ENCODE data around the gene GRB10. TPM values are rescaled to one million over a fixed set of nuclear protein-coding genes. Genes with fewer than 3 reads are reported as not detected.
"Not testable (repeated sequence)": the region's sequence is repeated elsewhere in the genome, so short reads cannot be mapped to it uniquely, and the experiment has no call there.

Gene GRB10
- total RNA-seq, 1 donor from 2014 or later, result 58.3 TPM

DNA sequence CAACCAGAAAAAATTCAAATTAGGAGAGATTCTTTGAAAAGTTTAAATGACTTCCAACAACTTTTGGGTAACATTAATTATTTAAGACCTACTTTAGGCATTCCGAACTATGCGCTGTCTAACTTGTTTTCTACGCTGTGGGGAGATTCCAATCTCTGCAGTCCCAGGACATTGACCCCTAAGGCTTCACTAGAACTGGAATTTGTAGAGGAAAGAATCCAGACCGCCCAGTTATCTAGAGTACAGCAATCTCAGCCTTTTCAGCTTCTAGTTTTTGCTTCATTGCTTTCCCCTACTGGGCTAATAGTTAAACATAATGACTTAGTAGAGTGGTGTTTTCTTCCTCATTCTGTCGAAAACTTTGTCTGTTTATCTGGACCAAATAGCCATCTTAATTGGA is 202.6 kb downstream of the GRB10 start:
- DNase-seq, result no peak

DNA sequence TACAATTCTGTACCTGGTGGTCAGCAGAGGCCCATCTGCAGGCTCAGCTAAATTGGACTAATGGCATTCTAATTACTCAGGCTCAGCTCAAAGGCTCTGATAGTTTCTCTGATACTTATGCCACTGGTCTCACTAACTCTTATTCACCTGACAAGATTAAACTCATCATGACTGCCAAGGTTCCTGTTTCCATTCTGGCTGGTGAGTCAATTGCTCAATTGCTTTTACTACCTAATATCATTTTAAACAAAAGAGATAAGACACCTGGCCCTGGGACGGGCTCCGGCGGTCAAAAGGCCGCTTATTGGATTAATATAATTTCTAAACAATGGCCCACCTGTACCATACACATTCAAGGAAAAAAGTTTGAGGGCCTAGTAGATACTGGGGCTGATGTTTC is 204.6 kb downstream of the GRB10 start:
- DNase-seq, result not testable (repeated sequence)

DNA sequence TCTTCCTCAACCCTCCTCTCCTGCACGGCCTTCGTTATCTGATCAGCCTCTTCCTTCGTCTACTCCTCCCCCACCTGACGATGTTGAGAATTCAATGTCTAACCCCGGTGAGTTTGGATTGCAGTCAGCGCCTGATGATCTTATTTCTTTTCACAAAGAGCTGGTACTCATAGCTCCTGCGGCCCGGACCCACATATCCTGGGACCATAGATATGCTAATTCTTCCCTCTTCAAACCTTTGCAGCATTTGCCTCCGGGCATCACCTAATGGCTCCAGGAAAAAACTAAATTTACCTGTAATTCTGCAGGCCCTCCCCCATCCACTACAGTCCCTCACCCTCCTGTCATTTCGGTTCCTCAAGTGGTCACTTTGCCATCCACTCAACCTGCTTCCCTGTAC is 205.1 kb downstream of the GRB10 start:
- no peak for DNase-seq

- not testable (repeated sequence) for DNase-seq
Measured at GRCh38 chr7:50576388-50576787, 206.3 kb downstream of the GRB10 start.

- DNase-seq, result no peak
Measured at GRCh38 chr7:50567715-50568261, 214.9 kb downstream of the GRB10 start.

- no peak for DNase-seq
Measured at GRCh38 chr7:50565977-50566376, 216.7 kb downstream of the GRB10 start.

GRCh38 chr7:50565559-50565916 is 217.2 kb downstream of the GRB10 start:
- DNase-seq, result no peak

GRCh38 chr7:50564640-50565558 is 217.8 kb downstream of the GRB10 start, which contains the start of gene DDC:
DDC (minus strand) TSS chr7:50565405; CDS start chr7:50544085, 21,320 bp downstream.
- no peak for DNase-seq

GRCh38 chr7:50564171-50564570 is 218.5 kb downstream of the GRB10 start:
- DNase-seq, result no peak

GRCh38 chr7:50562136-50562535 is 220.6 kb downstream of the GRB10 start:
- no peak for DNase-seq

DNA sequence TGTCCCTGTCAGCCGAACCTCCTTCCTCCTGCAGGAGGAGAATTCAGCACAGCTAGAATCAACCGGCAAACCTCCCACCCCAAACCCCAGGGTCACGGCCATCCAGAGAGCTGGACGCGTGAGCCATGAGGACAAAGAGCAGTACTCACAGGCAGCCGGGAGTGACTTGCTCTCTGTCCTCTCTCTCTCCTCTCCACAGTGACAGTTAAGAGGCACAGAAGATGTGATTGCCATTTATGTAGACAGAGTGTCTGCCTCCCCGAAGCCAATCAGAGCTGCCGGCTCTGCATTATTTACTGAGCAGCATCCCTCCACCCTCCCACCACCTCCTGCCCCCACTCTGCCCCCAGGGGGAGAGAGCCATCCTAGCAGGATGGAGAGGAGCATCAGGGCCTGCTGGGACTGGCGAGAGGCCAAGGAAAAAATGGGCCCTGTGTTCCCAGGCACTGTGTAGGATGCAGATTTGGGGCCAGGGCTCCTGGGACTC is 221.8 kb downstream of the GRB10 start:
- DNase-seq, result no peak

DNA sequence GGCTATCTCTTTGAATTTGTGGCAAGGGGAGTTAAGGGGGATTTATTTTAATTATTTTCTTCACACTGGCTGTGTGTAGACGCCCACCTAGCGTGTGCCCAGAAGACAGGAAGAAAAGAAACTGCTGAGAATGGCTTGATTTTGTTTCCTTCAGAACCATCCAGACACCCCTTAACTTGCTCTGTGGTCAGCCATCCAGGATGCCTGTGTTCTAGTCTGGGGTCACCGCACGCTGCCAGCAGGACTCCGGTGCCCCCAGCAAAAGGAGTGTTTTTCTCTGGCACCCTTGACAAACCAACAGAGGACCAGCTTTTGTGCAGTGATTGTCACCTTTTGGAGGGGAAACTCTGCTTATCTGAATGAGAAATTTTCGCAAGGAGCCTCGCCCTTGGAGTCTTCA is 222.8 kb downstream of the GRB10 start:
- DNase-seq, result no peak

GRCh38 chr7:50558294-50559053 is 224.2 kb downstream of the GRB10 start:
- DNase-seq, result no peak

- DNase-seq, result no peak
Measured at GRCh38 chr7:50557099-50557498, 225.6 kb downstream of the GRB10 start.

GRCh38 chr7:50556247-50556991 is 226.3 kb downstream of the GRB10 start:
- no peak for DNase-seq

- DNase-seq, result no peak
Measured at GRCh38 chr7:50555594-50556140, 227.0 kb downstream of the GRB10 start.

GRCh38 chr7:50554431-50555322 is 228.0 kb downstream of the GRB10 start:
- DNase-seq, result no peak

DNA sequence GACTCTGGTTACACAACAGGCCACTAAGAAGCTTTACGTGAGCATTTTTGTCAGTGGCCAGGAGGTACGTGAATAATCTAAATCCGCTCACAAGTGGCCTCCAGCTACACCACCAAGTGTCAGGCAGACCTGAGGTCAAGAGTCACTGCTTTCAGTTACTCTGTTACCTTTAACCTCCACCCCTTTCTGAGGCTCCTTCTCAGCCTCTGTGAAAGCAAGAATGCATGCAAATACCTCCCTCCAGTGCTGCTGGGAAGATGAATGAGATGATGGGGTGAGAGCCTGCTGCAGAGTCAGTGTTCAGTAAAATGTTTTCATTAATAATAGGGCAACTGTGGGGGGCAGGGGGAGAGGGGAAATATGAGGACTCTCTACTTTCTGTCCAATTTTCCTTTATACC is 228.7 kb downstream of the GRB10 start:
- no peak for DNase-seq

- no peak for DNase-seq
Measured at GRCh38 chr7:50552921-50553320, 229.8 kb downstream of the GRB10 start.

DNA sequence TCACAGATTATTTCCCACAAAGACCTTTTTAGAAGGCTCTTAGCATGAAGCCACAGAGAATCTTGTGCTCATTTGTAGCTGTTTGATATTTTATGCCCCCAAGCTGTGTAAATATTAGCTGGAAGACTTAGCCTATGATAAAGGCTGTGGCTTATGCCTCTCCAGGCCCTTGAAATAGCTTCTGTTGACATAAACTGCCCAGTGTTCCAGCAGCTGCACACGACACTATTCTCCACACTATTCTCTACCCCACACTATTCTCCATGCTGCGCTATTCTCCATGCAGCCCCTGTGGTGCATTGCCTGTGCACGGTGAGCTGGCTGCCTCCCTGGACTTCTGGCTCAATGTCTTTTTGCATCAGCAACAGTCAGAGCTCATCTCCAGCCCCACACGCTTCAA is 230.6 kb downstream of the GRB10 start:
- DNase-seq, result no peak

- DNase-seq, result not testable (repeated sequence)
Measured at GRCh38 chr7:50545613-50546012, 237.1 kb downstream of the GRB10 start.
